Activated CD4-positive, CD25-positive, alpha-beta regulatory T cell treated with anti-CD3 and anti-CD28 coated beads, Interleukin-2, amount 50 U/mL, for 72 hours (primary cell): ENCODE measurements around the gene MIPOL1.

ENCODE experiments used
- DNase-seq: peaks from one replicate; pipeline ENCODE4 v3.0.0; 2021

MIPOL1 gene

DNA sequence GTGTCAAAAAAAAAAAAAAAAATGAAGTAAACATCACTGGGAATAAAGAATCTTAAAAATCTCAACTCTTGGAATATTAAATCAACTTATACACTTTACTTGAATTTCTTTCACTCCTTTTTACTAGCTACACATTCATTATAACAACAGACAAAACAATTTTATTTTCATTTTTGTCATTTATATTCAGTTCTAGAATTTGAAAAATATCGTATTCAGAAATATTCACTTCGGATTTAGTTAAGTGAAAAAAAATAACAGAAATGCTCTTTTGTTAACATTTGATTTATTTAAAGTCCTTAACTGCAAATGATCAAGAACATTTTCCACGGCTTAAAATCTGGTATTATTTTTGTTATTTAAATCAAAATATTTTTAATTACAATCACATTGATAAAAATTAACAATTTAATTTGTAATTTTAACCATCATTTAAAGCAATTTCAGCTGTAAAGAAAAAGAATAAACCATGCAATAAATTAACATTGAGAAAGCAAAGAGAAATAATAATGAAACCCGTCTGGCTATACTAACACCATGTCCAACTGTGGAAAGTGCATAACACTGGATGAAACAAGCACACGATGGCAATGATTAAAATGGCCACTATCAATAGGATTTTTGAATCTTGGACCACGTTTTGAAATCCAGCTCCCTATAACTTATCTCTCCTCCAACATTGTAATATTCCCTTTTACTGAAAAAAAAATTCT, 392.1 kb downstream of the MIPOL1 start:
- DNase-seq: no peak

DNA sequence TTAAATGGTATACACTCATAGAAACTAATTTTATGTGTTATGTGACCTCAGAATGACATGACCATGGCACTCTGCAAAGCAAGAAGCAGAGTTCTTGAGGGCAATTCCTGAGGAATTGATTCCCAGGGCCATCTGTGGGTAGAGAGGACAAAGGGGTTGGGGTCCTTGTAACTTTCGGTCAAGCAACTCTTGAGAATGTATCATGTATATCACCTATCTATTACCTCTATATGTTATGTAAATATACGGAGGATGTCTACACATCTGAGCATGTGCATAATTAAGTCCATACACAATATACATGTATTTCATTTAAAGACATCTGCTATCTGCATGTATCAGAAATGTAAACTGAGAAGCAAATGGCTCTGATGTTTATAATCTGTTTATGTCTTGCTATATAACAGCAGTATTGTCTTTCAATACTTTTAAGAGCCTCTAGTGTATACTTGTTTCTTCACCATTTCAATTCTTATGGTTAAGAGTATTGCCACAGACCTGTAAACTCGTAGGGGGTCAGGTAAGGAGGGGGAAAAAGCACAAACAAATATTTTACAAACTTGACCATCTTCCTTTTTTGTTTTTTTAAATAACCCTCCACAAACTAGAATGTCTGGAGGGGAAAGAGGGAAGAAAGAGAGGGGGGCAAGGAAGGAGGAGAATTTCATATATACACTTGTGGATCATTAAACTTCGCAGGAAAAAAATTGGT, 392.8 kb downstream of the MIPOL1 start:
- DNase-seq: no peak

DNA sequence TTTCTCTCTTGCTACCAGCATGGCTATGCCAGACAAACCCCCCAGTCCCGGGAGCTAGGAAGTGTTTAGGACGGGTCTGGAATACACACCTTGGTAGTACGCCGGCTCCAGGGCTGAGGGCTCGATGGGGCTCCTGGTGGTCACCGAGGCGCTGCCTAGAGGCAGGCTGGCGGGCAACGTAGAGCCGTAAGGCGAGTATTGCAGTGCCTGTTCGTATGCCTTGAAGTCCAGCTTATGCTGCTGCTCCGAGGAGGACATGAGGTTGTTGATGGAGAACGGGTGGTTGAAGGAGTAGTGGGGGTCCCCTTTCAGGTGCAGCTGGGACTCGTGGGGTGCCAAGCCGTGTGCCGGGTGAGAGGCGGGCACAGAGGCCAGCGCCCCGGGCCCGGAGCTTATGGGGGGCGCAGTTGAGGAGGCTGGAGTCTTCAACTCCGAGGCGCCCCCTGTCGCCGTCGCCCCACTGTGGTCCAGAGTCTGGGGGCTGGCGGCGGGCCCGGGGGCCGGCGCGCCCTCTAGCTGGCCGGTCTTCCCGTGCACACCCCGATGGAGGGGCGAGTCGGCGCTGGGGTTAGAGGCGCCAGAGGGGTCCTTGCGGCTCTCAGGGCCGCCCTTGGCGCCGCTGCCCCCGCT, 393.7 kb downstream of the MIPOL1 start:
- DNase-seq: no peak

DNA sequence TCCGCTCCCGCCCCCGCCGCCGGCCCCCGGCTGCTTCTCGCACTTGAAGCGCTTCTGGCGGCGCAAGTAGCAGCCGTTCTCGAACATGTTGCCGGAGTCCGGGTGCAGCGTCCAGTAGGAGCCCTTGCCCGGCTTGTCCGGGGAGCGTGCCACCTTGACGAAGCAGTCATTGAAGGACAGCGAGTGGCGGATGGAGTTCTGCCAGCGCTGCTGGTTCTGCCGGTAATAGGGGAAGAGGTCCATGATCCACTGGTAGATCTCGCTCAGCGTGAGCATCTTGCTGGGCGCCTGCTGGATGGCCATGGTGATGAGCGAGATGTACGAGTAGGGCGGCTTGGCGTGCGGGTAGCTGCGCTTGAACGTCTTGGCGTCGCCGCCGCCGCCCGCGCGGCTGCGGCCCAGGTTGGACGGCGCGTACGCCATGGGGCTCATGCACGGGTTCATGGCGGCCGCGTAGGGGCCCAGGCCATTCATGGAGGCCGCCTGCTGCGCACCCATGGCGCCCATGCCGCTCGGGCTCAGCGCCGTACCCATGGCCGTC, 394.3 kb downstream of the MIPOL1 start:
- no peak for DNase-seq

DNA sequence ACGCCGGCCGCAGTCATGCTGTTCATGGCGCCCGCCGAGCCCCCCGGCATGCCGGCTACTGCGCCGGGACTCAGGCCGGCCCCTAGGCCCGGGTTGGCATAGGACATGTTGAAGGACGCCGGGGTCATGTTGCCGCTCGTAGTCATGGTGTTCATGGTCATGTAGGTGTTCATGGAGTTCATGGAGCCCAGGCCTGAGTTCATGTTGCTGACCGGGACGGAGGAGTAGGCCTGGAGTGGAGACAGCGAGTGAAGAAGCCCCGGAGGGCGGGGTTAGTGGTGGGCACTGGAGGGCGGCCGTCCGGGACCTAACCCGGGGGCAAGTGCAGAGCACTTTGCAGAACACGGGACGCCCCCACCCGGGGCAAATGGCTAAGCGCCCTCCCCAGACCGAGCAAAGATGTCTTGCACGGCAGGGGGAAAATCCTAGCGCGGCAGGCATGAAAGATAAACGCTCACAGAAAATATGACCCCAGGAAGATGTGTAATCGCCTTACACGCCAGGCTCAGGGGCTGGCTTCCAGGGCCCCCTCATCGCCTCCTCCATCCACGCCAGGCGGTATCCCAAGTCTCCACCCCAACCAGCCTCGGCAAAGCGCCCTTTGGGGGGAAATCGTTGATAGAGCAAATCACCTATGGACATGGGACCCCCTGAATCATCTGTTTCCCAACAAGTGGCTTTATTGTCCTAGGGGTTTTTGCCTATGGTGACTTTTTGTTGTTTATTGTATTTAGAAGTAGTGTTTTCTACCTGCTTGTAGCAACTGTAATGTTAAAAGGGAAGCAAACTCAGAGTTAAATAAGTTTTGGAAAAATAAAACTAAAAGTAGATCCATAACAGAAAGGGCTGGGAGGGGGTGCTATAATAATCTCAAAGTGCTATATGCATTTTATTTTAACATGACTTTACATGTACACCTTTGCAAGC, 395.0 kb downstream of the MIPOL1 start:
- no peak for DNase-seq

DNA sequence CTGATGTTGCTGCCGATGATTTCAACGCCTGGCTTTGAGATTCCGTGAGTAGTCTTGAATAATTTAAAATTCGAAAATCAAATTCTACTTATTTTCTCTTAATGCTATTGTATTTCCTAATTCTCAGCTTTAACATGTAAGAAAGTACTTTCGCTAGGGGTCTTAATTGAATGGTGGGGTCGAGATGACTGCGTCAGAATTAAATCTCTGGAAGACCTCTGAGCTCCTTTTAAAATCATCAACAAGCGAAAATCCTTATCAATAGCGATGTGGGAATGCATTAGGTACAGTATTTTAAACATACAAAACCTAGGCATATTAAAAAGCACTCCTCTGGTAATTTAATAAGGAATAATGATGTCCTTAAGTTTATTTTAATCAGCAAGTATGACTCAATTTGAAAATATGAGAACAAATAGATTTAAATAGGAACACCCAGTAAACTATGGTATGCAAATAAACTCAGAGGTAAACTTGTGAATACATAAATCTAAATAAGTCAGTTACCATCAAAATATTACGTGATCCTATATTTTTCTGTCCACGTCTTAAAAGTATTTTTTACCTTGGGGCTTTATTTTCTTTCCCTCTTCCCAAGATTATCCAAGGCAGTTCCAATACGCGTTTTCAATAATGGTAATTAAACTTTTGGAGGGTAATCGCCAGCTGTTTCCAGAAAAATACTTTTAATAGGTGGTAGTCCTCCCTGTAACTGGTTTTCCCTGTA, 395.9 kb downstream of the MIPOL1 start:
- DNase-seq: no peak

DNA sequence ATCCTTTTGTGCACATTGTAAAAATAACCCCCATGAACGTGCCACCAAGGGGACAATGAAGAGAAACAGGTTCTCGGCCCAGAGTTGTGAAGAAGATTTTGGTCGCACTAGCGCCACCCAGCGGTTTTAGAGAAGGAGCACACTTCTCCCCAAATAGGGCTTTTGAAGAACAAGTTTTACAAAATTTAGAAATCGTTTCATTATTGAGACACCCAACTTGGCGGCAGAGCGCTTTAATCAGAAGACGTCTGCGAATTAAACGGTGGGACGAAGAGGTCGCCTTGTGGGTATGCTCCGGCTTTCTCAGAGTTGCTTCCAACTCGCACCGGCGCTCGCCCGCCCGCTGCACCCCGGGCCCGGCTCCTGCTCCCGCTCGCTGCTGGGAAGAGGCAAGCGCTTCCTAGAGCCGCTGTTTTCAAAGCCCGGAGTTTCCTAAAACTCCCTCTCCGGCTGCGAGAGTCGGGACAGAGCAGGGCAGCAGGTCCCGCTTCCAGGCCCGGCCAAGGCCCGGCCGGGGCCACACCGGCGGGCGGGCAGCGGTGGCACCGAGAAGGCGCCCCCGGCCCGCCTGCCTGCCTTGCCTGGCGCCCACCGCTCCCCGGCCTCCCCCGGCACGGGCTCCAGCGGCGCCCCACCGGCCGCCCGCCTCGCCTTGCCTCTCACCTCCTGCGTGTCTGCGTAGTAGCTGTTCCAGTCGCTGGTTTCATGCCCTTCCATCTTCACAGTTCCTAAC, 396.7 kb downstream of the MIPOL1 start:
- DNase-seq: no peak

DNA sequence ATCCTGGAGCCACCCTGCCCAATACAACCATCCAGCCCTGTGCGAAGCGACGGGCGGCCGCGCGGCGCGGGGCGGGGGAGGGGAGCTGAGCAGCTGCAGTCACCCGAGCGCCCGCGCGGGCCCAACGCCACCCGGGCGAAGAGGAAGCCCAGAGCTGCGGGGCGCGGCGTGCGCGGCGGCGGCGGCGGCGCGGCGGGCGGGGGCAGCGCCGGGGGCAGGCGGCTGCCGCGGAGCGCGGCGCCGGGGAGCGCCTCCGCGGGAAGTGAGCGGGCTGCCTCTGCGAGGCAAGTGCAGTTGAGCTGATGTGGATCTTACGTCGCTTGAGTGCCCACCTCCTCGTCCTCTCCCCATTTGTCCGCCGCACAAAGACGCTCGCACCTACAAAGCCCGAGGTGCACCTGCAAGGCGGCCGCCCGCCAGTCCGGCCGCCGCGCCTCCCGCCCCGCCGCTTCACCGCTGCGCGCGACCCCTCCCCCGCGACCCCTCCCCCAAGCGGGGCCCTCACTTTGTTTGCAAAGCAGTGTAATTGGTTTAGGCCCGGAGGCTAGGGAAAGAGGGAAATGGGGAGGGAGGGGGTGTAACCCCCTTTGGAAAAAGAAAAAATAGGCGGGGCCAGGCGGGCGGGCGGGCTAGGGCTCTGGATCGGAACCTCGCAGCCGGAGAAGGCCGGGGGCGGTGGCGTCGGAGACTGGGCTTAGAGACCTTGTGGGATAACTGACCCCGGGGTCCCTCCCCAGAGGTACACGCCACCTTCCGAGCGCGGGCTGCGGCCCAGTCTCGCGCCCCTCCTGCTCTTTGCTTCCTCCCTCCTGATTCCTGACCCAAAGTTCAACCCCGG, 397.5 kb downstream of the MIPOL1 start, which contains the start of the genes FOXA1 and TTC6:
Gene FOXA1, minus strand, starts transcription at position 279 of the 838 bp plus-strand sequence. Its CDS starts 277 bp downstream, at position 2.
Gene TTC6, plus strand, starts transcription at position 659 of the 838 bp plus-strand sequence. CDS start 26,436 bp downstream, outside the sequence.
- DNase-seq: no peak

DNA sequence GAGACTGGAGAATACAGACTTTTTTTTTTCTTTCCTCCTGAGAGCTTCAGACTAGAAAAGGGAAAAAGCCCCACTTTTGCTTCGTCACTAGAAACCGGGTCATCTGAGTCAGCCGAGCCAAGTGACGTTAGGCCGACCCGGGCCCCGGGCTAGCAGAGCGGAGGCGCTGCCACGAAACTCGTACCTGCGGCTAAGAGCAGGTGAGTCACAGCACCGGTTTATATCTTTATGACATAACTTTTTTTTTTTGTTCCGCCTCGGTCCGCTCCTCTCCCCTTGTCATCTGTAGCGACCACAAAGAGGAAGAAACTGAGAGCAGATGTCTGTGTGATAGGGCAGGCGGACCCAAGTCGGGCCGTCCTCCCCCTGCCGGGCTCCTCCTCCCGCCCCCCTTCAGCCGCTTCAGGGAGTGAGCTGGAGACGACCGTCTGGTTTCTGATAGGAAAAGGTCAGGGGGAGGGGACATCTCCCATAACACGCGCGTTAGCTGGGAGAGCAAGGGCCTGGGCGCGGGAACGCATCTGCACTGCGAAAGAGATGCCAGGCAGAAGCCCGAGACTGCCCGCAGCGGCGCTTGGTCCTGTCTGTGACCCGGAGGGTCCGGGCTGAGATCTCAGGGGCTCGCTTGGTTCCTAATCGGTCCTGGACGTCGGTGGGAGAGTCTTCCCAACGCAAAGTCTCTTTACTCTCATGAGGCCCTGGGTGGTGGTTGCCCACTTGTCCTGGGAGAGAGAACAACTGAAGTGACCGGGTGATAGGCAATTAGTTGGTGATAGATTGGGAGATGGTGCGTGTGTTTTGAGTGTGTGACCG, 398.3 kb downstream of the MIPOL1 start:
- no peak for DNase-seq

DNA sequence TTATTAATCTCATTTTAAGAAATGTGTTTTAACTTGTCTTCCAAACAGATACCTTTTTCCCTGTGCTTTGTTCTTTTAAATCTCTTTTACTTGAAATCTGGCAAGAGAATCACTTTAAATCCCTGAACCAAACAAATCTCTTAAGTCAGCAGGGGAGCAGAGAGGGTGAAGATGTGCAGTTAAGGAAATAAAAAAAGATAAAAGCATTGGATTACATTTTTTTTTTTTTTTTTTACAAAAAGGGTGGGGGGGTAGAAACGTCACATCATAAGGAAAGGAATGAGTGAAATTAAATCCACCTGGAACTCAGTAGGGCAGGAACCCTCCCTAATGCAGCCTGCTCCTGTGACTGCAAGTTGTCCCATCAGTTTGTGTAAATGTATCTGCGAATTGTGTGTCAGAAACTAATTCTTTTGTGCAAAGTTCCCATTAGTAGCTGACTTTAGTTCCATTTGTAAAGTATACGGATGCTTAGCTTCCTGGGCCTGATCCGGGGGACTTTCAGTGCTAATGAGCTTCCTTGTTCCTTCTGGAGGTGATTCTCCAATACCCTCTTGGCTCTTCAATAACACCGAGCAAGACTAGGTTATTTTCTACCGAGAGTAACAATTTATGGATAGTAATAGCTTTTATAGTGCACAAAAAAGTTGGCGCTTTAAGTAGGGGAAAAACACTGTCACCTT, 399.2 kb downstream of the MIPOL1 start:
- no peak for DNase-seq

DNA sequence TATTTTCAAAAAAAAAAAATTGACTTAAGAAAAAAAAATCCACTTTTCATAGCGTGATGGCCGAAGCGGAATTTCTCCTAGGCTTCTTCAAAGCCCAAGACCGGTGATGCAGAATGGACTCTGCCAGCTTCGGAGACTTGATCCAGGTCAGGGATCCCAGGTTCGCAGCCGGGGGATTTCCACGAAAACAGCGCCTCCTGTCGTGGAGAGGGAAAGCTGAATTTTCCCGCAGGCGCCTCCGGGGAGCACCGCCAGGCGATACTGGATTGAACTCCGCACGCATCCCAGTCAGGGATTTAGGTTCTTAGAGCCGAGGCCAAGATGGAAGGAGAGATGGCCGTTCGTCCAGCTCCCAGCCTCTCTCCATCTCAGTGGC, 399.8 kb downstream of the MIPOL1 start:
- DNase-seq: no peak

DNA sequence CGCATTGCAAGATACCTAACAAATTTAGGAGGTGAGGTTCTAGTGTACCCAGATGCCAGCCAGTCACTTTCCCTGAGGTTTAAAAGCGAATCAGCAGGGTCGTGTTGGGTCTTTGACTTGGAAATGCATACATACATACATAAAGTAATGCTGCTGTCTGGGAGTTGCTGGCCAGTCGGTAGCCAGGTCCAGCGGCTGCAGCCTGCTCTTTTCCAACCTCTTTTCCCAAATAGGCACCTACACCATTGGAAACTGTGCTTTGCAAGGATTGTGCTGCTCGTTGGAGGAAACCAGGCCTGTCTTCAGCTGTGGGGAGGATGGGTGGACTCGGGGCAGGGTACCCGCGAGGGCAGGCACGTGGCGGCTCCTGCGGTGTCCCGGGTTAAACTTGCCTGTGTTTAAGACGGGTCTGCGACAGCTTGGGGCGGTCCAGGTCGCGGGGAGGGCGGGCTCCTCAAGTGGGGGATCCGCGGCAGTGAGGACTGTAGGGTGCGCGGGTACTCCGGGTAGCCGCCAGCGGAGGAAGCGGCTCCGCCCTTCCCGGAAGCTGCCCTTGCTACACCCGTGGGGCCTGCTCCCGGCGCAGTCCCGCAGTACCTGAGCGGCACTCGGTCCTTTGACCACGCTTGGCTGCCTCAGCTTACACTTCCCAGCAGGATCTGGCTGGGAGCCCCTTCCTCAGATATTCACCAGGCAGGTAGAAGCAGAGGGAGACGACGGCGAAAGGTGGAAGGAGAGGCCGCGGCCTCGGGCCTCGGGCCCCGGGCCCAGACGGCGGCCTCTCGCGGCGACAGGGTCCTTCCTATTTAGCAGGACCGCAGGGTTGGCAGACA, 400.4 kb downstream of the MIPOL1 start:
- DNase-seq: no peak

DNA sequence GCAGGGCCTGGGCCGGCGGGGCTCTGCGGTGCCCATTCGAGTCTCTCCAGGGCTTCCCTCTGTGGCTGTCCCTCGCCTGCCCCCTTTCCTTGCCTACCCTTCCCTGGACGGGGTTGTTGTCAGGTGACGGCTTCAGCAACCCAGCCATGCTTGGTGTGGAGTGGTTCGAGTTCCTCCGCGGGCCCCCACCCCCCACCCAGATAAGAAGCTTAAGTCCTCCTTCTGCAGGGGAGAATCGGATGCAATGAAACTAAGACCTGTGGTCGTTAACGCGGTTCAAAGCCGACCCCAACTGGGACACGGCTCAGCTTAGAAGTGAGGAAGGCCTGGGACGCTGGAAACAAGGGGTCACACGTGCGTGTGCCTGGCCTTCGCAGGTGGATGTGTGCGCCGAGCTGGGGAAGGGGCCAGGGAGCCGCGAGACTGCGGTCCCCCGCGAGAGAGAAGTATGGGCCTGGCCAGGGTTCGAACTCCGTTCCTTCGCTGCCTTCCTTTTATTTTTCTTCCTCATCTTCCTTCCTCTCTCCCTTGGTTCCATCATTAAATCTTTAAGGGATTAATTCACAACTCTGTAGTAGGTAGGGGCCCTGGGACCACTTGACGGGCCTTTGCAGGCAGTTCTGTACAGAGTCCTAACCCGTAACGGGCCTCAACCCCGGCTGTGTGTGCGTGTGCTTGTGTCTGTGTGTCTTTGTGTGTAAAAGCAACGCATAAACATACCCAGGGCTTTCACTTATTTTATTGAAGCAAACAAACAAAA, 401.2 kb downstream of the MIPOL1 start:
- no peak for DNase-seq

DNA sequence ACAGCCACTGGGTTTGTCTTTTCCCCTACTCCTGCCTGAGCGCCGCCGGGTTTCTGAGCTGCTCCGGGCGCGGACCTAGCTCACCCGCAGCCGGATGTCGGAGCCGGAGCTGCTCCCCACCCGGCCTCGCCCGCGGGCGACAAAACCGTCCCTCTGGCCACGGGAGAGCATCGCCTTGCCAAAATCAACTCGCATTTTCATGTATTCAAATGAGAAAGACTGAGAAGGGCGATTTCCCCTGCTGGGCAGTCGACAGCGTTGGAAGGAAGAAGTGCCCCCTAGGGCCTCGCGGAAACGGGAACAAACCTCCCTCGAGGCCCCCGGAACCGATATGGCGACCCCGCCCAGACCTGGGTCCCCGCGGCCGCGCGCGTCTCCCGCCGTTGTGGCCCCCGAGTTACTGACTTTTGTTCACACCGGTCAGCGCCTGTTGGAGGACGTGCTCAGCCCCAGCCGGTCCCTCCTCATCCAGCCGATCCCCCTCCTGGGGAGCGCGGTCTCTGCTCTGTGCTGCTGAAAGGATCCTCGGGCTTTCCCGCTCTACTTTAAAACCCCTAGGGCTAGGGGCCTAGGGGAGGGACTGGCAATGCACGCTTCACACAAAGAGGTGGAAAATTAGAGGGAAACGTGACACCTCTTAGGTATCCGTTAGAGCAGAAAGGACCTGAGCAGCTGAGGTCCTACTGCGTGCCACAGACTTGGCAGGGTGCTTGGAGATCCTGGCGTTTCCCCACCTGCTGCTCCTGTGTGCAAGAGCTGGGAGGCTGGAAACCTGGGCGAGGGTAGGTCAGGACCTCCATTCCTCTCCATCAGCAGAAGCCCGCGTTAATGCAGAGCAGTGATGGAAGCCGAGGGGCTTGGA, 402.0 kb downstream of the MIPOL1 start:
- DNase-seq: no peak

DNA sequence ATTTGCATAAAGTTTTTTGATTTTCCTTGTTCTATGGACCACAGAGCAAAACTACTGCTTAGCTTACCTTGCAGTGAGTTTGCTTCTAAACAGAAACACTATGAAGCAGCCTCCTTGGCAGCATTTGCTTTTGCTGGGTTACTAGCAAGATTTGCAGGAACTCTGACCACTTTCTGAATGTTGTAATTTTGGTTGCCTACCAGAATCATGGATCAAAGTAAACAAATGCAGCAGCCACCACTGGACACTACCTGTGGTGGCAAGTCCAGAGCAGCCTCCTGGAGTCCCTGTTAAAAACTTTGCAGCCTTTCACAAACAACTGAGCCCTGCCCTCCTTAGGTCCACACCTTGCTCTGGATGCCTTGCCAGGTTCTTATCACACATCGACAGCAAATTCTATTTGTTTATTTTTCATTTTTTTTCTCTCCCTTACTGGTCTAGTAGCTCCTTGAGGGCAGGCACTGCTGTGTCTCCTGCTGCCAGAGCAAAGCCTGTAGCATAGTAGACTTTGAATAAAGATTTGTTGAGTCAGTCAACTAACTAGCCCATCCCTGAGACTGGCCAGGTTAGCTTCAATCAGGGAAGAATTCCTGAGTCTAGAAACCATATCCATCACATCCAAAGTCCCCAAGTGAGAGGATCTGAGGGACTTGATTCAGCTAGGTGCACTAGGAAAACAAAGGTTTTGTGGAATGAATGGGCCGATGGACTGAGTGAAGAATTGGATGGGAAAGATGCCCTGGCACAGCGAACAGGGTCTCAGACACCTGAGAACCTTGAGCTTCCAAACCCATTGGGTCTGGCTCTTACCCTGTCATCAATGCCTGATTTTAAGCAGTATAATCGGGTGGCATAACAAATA, 403.4 kb downstream of the MIPOL1 start:
- no peak for DNase-seq
